ENCODE results near the gene MAP3K4.

DNA sequence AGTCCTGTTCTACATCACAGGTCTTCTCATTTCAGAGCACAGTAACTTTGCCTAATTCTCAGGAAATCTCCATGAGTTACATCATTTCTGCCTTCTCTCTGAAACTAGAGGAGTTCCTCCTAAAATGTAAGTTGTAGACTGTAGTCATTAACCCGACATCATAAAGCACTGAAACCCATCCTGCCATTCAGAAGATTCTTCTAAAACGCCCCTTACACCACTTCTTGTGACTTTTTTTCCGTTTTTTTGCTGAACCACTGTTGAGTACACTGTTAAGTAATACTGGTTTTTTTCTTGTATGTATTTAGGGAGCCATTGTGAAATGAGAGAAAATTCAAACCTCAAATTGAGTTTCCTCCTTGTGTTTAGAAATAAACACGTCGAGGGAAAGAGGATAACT is 117.3 kb downstream of the MAP3K4 start:
- TF ChIP-seq POLR2AphosphoS5 (IDR thresholded peaks at IDR 0.05; ENCODE audit: low read depth, low read length): no peak
- TF ChIP-seq POLR2A (IDR thresholded peaks at IDR 0.05; ENCODE audit: low read depth, low read length): no peak

Measured in GM12892 (cell line).